GM12875 (cell line): Measurements from ENCODE around the gene ZNF366.

ENCODE experiments used
- H3K4me3 ChIP-seq: one replicate; pipeline ENCODE4 v1.5.1; 2011; ENCODE audit warnings: low read depth, low read length, control low read depth
- CTCF ChIP-seq: IDR thresholded peaks from 2 replicates; pipeline ENCODE4 v1.5.1; 2011; ENCODE audit warnings: low read depth, mild to moderate bottlenecking, control low read depth, inconsistent platforms, low read length, moderate library complexity, borderline replicate concordance; ENCODE audit not compliant: insufficient read depth

The ZNF366 gene

DNA sequence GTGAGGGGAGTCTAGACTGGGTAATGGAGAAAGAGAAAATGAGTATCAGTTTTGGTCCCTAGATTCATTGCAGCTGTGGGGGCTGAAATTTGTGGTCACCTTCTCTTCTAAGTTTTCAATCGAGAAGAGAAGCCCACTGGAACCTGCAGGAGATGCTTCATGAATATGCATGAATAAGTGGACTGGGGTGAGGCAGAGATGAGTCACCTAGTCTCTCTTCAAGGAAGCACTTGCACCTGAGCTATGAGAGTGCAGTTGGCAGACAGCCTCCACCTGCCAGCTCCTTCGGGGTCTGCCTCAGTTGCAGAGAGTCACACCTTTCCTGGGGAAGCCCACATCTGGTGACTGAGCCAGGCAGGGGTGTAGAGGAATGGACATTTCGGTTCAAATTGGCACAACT is 69.1 kb downstream of the ZNF366 start:
- H3K4me3 ChIP-seq, result no peak overlapping the region
- no peak for TF ChIP-seq CTCF

- no peak overlapping the region for H3K4me3 ChIP-seq
- TF ChIP-seq CTCF, result no peak
Measured at GRCh38 chr5:72436796-72437471, 70.3 kb downstream of the ZNF366 start.

DNA sequence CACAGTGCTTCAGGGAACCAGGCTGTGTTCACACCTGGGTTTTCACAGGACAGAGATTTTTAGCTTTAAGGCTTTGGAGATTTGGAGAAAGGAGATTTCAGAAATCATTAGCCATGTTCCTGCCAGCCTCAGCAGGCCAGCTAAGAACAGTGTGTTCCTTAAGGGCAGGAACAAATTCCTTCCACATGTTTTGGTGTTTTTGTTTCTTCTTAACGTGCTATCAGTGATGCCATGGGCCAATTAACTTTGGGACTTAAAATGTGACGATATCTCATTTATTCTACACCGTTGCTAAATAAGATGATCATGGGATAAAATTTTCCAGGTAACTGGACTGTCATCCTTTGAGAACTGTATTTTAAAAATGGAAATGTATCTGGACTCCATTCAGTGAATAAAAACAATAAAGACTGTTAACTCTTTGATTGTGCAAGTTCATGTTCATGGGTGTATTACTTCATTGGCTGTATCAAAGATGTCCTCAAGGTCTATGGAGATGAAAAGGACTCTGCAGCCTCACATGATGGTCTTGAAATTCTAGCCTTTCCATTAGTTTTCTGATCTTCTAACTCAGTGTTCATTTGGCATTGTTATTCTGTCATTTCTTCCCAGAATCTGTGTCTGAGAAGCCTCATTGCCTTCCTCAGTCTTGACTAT is 72.3 kb downstream of the ZNF366 start:
- no peak for TF ChIP-seq CTCF
- H3K4me3 ChIP-seq, result no peak overlapping the region

GRCh38 chr5:72434056-72434780 is 73.0 kb downstream of the ZNF366 start:
- no peak overlapping the region for H3K4me3 ChIP-seq
- no peak for TF ChIP-seq CTCF

DNA sequence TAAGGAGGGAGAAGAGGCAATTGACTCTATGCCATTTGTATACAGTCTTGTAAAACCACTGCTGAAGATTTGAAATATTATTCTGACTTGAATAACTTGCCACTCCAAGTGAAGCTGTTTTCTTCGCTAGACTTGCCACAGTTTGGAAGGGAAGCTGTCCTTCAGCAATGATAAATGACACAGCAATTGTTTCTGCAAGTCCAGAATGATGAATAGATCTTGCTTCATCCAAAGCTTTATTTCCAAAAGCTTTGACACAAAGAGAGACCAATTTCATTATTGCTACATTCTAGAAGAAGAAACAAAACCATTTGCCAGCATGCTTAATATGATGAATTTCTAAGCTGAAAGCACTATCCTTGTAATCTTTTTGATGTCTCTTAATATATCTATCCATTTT is 73.7 kb downstream of the ZNF366 start:
- H3K4me3 ChIP-seq, result no peak overlapping the region
- TF ChIP-seq CTCF, result no peak

- no peak for TF ChIP-seq CTCF
- H3K4me3 ChIP-seq, result no peak overlapping the region
Measured at GRCh38 chr5:72428669-72429068, 78.5 kb downstream of the ZNF366 start.
